H9 (cell line): ENCODE data around the gene LGALS12. TPM values are rescaled to one million over a fixed set of nuclear protein-coding genes. Genes with fewer than 3 reads are reported as not detected.

Experiments used
- DNase-seq: peaks from one replicate; pipeline ENCODE4 v3.0.0-alpha.2; 2017
- H2AFZ ChIP-seq: one replicate; pipeline ENCODE4 v1.6.1; 2013; ENCODE audit warnings: mild to moderate bottlenecking, low read length, control low read depth, moderate library complexity
- H2AK5ac ChIP-seq: 2 replicates; pipeline ENCODE4 v1.6.1; 2013; ENCODE audit warnings: low read length, control low read depth, mixed read lengths; ENCODE audit not compliant: insufficient read length
- H2BK120ac ChIP-seq: one replicate; pipeline ENCODE4 v1.6.1; 2013; ENCODE audit warnings: low read depth, mild to moderate bottlenecking, low read length, control low read depth, inconsistent platforms; ENCODE audit not compliant: poor library complexity, severe bottlenecking
- H2BK12ac ChIP-seq: 2 replicates; pipeline ENCODE4 v1.6.1; 2013; ENCODE audit warnings: low read length, control low read depth, mixed read lengths, low read depth; ENCODE audit not compliant: insufficient read length
- H2BK15ac ChIP-seq: 2 replicates; pipeline ENCODE4 v1.6.1; 2013; ENCODE audit warnings: low read depth, low read length, control low read depth
- H2BK20ac ChIP-seq: one replicate; pipeline ENCODE4 v1.6.1; 2013; ENCODE audit warnings: low read depth, mild to moderate bottlenecking, low read length, control low read depth, inconsistent platforms; ENCODE audit not compliant: poor library complexity, severe bottlenecking
- H2BK5ac ChIP-seq: 2 replicates; pipeline ENCODE4 v1.6.1; 2013; ENCODE audit warnings: low read length, control low read depth, mixed read lengths; ENCODE audit not compliant: insufficient read length
- H3K14ac ChIP-seq: 2 replicates; pipeline ENCODE4 v1.6.1; 2013; ENCODE audit warnings: low read length, control low read depth; ENCODE audit not compliant: insufficient read depth
- H3K18ac ChIP-seq: 2 replicates; pipeline ENCODE4 v1.6.1; 2013; ENCODE audit warnings: low read depth, mild to moderate bottlenecking, mixed read lengths, low read length, control low read depth; ENCODE audit not compliant: insufficient read length
- H3K23ac ChIP-seq: 2 replicates; pipeline ENCODE4 v1.6.1; 2013; ENCODE audit warnings: low read length, control low read depth, mixed read lengths, low read depth; ENCODE audit not compliant: insufficient read length
- H3K23me2 ChIP-seq: 2 replicates; pipeline ENCODE4 v1.6.1; 2013; ENCODE audit warnings: low read depth, mild to moderate bottlenecking, mixed read lengths, low read length, control low read depth; ENCODE audit not compliant: insufficient read length, poor library complexity, severe bottlenecking
- H3K27ac ChIP-seq: 2 replicates; pipeline ENCODE4 v1.5.1; 2013; ENCODE audit warnings: low read length, control low read depth, mixed read lengths, low read depth; ENCODE audit not compliant: insufficient read length
- H3K27me3 ChIP-seq: 2 replicates; pipeline ENCODE4 v1.6.1; 2013; ENCODE audit warnings: low read length, control low read depth, inconsistent platforms; ENCODE audit not compliant: insufficient read depth
- H3K4ac ChIP-seq: 2 replicates; pipeline ENCODE4 v1.6.1; 2013; ENCODE audit warnings: low read depth, mild to moderate bottlenecking, control low read depth, inconsistent platforms, low read length, moderate library complexity
- H3K4me1 ChIP-seq: 2 replicates; pipeline ENCODE4 v1.6.1; 2013; ENCODE audit warnings: low read length, control low read depth, inconsistent platforms; ENCODE audit not compliant: insufficient read depth
- H3K4me2 ChIP-seq: 2 replicates; pipeline ENCODE4 v1.6.1; 2013; ENCODE audit warnings: low read length, control low read depth, mixed read lengths; ENCODE audit not compliant: insufficient read length, insufficient read depth
- H3K56ac ChIP-seq: 2 replicates; pipeline ENCODE4 v1.6.1; 2013; ENCODE audit warnings: low read depth, mild to moderate bottlenecking, mixed read lengths, low read length, control low read depth; ENCODE audit not compliant: insufficient read length
- H3K79me1 ChIP-seq: 2 replicates; pipeline ENCODE4 v1.6.1; 2013; ENCODE audit warnings: low read depth, mild to moderate bottlenecking, moderate library complexity, low read length, control low read depth, inconsistent platforms; ENCODE audit not compliant: insufficient read depth, poor library complexity, severe bottlenecking
- H3K79me2 ChIP-seq: 2 replicates; pipeline ENCODE4 v1.6.1; 2013; ENCODE audit warnings: low read length, control low read depth, inconsistent platforms; ENCODE audit not compliant: insufficient read depth
- H3K9ac ChIP-seq: 2 replicates; pipeline ENCODE4 v1.6.1; 2013; ENCODE audit warnings: low read length, control low read depth, mixed read lengths; ENCODE audit not compliant: insufficient read length; ENCODE audit errors: extremely low read depth
- H3K9me3 ChIP-seq: one replicate; pipeline ENCODE4 v1.6.1; 2013; ENCODE audit warnings: low read depth, low read length, inconsistent platforms; ENCODE audit not compliant: control insufficient read depth
- H3T11ph ChIP-seq: one replicate; pipeline ENCODE4 v1.6.1; 2013; ENCODE audit warnings: mild to moderate bottlenecking, low read length, control low read depth, inconsistent platforms
- H4K20me1 ChIP-seq: one replicate; pipeline ENCODE4 v1.6.1; 2013; ENCODE audit not compliant: control insufficient read depth, insufficient read length, insufficient read depth
- H4K5ac ChIP-seq: 2 replicates; pipeline ENCODE4 v1.6.1; 2013; ENCODE audit warnings: low read depth, mild to moderate bottlenecking, mixed read lengths, low read length, control low read depth; ENCODE audit not compliant: insufficient read length
- H4K8ac ChIP-seq: replicated peaks from 2 replicates; pipeline ENCODE4 v1.6.1; 2013; ENCODE audit warnings: low read length, control low read depth, mixed read lengths, low read depth; ENCODE audit not compliant: insufficient read length
- H4K91ac ChIP-seq: 2 replicates; pipeline ENCODE4 v1.6.1; 2013; ENCODE audit warnings: low read depth, mild to moderate bottlenecking, moderate library complexity, mixed read lengths, low read length, control low read depth; ENCODE audit not compliant: insufficient read length
- H3K27ac Mint-ChIP-seq, 3 experiments: 2 replicates in 2 of 3; 3 replicates in 1 of 3; pipeline ENCODE4 v1.8.0; 2020 to 2021; ENCODE audit warnings: mixed read lengths in 3 of 3, mild to moderate bottlenecking in 1 of 3, moderate library complexity in 1 of 3
- H3K27me3 Mint-ChIP-seq: 2 replicates; pipeline ENCODE4 v1.8.0; 2021; ENCODE audit warnings: low read depth, mild to moderate bottlenecking, moderate library complexity, mixed read lengths
- H3K36me3 Mint-ChIP-seq, 3 experiments: 2 replicates in 2 of 3; 3 replicates in 1 of 3; pipeline ENCODE4 v1.8.0; 2020 to 2021; ENCODE audit warnings: low read depth in 3 of 3, mixed read lengths in 3 of 3; ENCODE audit not compliant: insufficient read depth in 1 of 3
- H3K4me1 Mint-ChIP-seq, 2 experiments: 2 replicates each; pipeline ENCODE4 v1.8.0; 2020; ENCODE audit warnings: mixed read lengths in 2 of 2
- H3K4me3 Mint-ChIP-seq, 2 experiments: 2 replicates in 1 of 2; 3 replicates in 1 of 2; pipeline ENCODE4 v1.8.0; 2020 to 2021; ENCODE audit warnings: mild to moderate bottlenecking in 2 of 2, mixed read lengths in 2 of 2, moderate library complexity in 1 of 2
- H3K9me3 Mint-ChIP-seq, 2 experiments: 2 replicates in 1 of 2; 3 replicates in 1 of 2; pipeline ENCODE4 v1.8.0; 2020; ENCODE audit warnings: mild to moderate bottlenecking in 2 of 2, mixed read lengths in 2 of 2, moderate library complexity in 1 of 2
- CTCF ChIP-seq: fragments of 200-600 bp; sonication (generic); conservative IDR thresholded peaks from 3 replicates; pipeline ENCODE4 v1.8.0; 2021; ENCODE audit warnings: antibody characterized with exemption, mild to moderate bottlenecking
- WGBS: extraction: QIAGEN DNeasy Blood & Tissue Kit; methylation state at CpG from one replicate; pipeline ENCODE4 v1.1.7; 2013; ENCODE audit warnings: missing lambda C conversion rate, low lambda C conversion rate, mixed read lengths; ENCODE audit not compliant: insufficient read length; ENCODE audit errors: extremely low coverage; 5-methylcytosine and 5-hydroxymethylcytosine counted together
- total RNA-seq: library from RNA; stranded (reverse); gene quantifications from 2 replicates; pipeline ENCODE4 v1.2.1, GENCODE V29; 2021

Gene LGALS12
- total RNA-seq, 1 experiment from 2014 or later: 1.9 TPM

- H3K4me1 ChIP-seq: peaks cover 9% of the 10 kb centered on the region; the same call in 1 of the 2 replicates
- H3T11ph ChIP-seq: no peak overlapping the region
- TF ChIP-seq CTCF: no peak
- WGBS: no CpG with 5 or more reads among the region's 1 CpG
- no peak overlapping the region for H3K23ac ChIP-seq
- no peak overlapping the region for H2AK5ac ChIP-seq
- no peak overlapping the region for H2BK5ac ChIP-seq
- no peak for DNase-seq
- H3K56ac ChIP-seq: no peak overlapping the region
- no peaks in the 10 kb centered on the region for H3K9me3 ChIP-seq
- H3K79me1 ChIP-seq: no peaks in the 10 kb centered on the region
- H3K27me3 ChIP-seq: no peaks in the 10 kb centered on the region
- Mint-ChIP-seq H3K36me3 (peaks cover 16 to 28% (median 25%) of the 10 kb centered on the region in 3 experiments), H3K27ac (peak overlapping the region in 1 of 3 experiments; percentile 75; a peak in 1 of 7 replicates), H3K27me3 (peaks cover 3% of the 10 kb centered on the region), H3K4me1 (peaks cover 62 to 75% of the 10 kb centered on the region in 2 experiments), H3K9me3 (peaks cover 25 to 27% of the 10 kb centered on the region in 2 experiments), H3K4me3 (peak overlapping the region in 1 of 2 experiments; percentile 30; a peak in 2 of 5 replicates)
- no peak overlapping the region for H3K27ac ChIP-seq
- H4K20me1 ChIP-seq: no peaks in the 10 kb centered on the region
- H3K18ac ChIP-seq: no peak overlapping the region
- no peak overlapping the region for H2BK12ac ChIP-seq
- H3K4ac ChIP-seq: no peak overlapping the region
- no peak overlapping the region for H3K4me2 ChIP-seq
- H3K79me2 ChIP-seq: no peaks in the 10 kb centered on the region
- no peaks in the 10 kb centered on the region for H3K23me2 ChIP-seq
- H4K5ac ChIP-seq: no peak overlapping the region
- no peak overlapping the region for H2AFZ ChIP-seq
- H3K14ac ChIP-seq: no peak overlapping the region
- no peak overlapping the region for H3K9ac ChIP-seq
- H4K91ac ChIP-seq: no peak overlapping the region
- no peak overlapping the region for H2BK15ac ChIP-seq
- no peak overlapping the region for H2BK120ac ChIP-seq
- H2BK20ac ChIP-seq: no peak overlapping the region
- no peak overlapping the region for H4K8ac ChIP-seq
These were observed 1.8 kb upstream of the LGALS12 start for GRCh38 chr11:63504054-63504453.
